NT2/D1 (cell line): ENCODE results near the gene ATP10A.
"Not testable (repeated sequence)": the region's sequence is repeated elsewhere in the genome, so short reads cannot be mapped to it uniquely, and the experiment has no call there.

Experiments used
- DNase-seq: peaks from one replicate; pipeline ENCODE4 v3.0.0-alpha.2; 2011; ENCODE audit warnings: low read depth, low spot score
- H3K27me3 ChIP-seq: 2 replicates; pipeline ENCODE4 v1.6.0; 2011; ENCODE audit warnings: mild to moderate bottlenecking; ENCODE audit not compliant: insufficient read length, insufficient read depth
- H3K36me3 ChIP-seq: 2 replicates; pipeline ENCODE4 v1.6.1; 2011; ENCODE audit warnings: mild to moderate bottlenecking, low read length, mixed read lengths; ENCODE audit not compliant: insufficient read depth, insufficient read length
- H3K4me1 ChIP-seq: 2 replicates; pipeline ENCODE4 v1.5.1; 2011; ENCODE audit not compliant: insufficient read depth, insufficient read length
- H3K4me3 ChIP-seq: 2 replicates; pipeline ENCODE4 v1.5.1; 2011; ENCODE audit warnings: low read depth; ENCODE audit not compliant: insufficient read length
- H3K9ac ChIP-seq: 2 replicates; pipeline ENCODE4 v1.6.0; 2011; ENCODE audit warnings: low read depth; ENCODE audit not compliant: insufficient read length
- H3K9me3 ChIP-seq: 2 replicates; pipeline ENCODE4 v1.5.1; 2011; ENCODE audit warnings: mild to moderate bottlenecking, low read length; ENCODE audit not compliant: insufficient read depth
- SUZ12 ChIP-seq: IDR thresholded peaks from 2 replicates; pipeline ENCODE4 v1.6.1; 2011; ENCODE audit not compliant: insufficient read length, insufficient read depth; ENCODE audit errors: extremely low read depth
- YY1 ChIP-seq: IDR thresholded peaks from 2 replicates; pipeline ENCODE4 v1.6.1; 2011; ENCODE audit not compliant: insufficient read length, insufficient read depth
- ZNF274 ChIP-seq: IDR thresholded peaks from 2 replicates; pipeline ENCODE4 v1.6.1; 2011; ENCODE audit warnings: mild to moderate bottlenecking, low read depth, low read length

ATP10A gene

GRCh38 chr15:25892126-25892525, 29.0 kb upstream of the ATP10A start:
- no peak for DNase-seq
- no peak overlapping the region for H3K4me3 ChIP-seq
- H3K36me3 ChIP-seq = no peaks in the 10 kb centered on the region
- H3K9me3 ChIP-seq = no peaks in the 10 kb centered on the region
- no peak overlapping the region for H3K9ac ChIP-seq
- TF ChIP-seq SUZ12 (no peak), ZNF274 (no peak), YY1 (no peak)
- H3K27me3 ChIP-seq = no peaks in the 10 kb centered on the region
- peaks cover 2% of the 10 kb centered on the region for H3K4me1 ChIP-seq

DNA sequence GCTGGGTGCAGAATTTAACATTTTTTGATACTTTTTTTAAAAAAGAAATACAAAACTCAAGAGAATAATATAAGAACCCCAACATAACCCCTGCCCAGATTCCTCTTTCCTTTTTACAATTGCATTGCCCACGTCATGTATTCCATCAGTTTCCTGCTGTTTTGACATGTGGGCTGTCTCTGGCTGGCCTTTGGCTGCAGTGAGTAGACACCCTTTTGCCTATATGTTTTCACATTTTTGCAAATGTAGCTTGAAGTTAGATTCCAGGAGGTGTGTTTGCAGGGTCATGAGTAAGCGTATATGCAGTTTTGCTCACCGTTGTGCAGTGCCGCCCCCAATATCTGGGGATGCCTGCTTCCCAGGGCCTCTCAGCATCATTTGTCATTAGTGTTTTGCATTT, 28.0 kb upstream of the ATP10A start:
- DNase-seq = no peak
- Histone ChIP-seq H3K27me3 (no peaks in the 10 kb centered on the region), H3K9ac (no peak overlapping the region), H3K9me3 (no peaks in the 10 kb centered on the region), H3K36me3 (no peaks in the 10 kb centered on the region), H3K4me1 (peaks cover 2% of the 10 kb centered on the region), H3K4me3 (no peak overlapping the region)
- no peak for TF ChIP-seq ZNF274
- TF ChIP-seq YY1 = no peak
- TF ChIP-seq SUZ12 = no peak

- Histone ChIP-seq H3K9me3 (no peaks in the 10 kb centered on the region), H3K4me1 (peaks cover 2% of the 10 kb centered on the region), H3K4me3 (no peak overlapping the region), H3K27me3 (no peaks in the 10 kb centered on the region), H3K9ac (no peak overlapping the region), H3K36me3 (no peaks in the 10 kb centered on the region)
- no peak for TF ChIP-seq ZNF274
- no peak for DNase-seq
Observed at GRCh38 chr15:25890529-25890928, 27.4 kb upstream of the ATP10A start.

DNA sequence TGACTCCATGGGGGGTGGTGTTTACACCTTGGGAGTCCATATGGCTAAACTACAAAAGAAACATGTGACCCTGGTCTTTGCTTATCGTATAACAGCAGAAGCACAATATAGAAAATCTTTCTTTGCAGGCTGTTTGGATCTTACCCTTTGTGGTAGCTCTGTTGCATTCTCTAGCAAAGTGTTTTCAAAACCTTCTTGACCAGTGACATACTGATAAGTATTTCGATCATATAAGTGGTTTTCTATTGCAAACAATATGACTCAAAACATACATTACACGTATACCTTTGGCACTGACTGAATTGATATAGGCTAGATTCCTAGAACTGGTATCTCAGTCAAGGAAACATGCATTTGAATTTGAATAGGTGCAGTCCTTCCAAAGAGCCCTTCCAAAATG, 24.7 kb upstream of the ATP10A start:
- peaks cover 2% of the 10 kb centered on the region for H3K4me1 ChIP-seq
- H3K9me3 ChIP-seq = no peaks in the 10 kb centered on the region

DNA sequence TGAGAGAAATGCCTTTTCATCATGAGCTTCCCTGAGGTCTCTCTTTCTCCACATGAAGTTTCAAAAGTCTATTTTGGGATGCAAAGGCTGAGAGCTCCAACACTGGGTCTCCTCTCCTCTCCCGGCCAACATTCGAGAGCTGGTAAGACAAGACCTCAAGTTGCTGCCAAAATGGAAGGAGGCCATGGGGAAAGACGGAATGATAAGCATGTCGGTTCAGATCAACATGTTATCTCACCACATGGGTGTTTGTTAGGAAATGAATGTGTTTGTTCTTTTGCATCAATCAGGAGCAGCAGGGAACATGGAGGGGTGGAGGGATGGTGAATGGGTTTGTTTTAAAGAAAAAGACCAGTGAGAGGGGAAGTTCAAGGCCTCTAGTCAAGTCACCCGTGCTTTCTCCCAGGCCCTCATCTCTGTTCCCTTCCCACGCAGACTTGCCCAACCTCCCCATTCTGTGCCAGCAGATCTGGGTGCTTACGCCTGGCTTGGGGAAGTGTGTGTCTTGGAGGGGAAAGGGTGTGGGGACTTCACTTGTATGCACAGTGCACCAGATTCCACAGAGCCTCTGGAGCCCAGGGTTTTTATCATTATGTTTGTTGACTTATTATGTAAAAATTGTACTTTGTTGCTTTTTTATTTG, 23.5 kb upstream of the ATP10A start:
- Histone ChIP-seq H3K9ac (no peak overlapping the region), H3K9me3 (no peaks in the 10 kb centered on the region), H3K27me3 (no peaks in the 10 kb centered on the region), H3K4me1 (no peaks in the 10 kb centered on the region), H3K4me3 (no peak overlapping the region), H3K36me3 (no peaks in the 10 kb centered on the region)
- TF ChIP-seq YY1 (no peak), ZNF274 (no peak), SUZ12 (no peak)
- no peak for DNase-seq

More for the DNA sequence above, 24.7 kb upstream of the ATP10A start:
- no peaks in the 10 kb centered on the region for H3K27me3 ChIP-seq
- no peak overlapping the region for H3K4me3 ChIP-seq
- TF ChIP-seq SUZ12 = no peak
- TF ChIP-seq YY1 = no peak
- no peak for TF ChIP-seq ZNF274
- H3K36me3 ChIP-seq = no peaks in the 10 kb centered on the region
- DNase-seq = no peak
- no peak overlapping the region for H3K9ac ChIP-seq

GRCh38 chr15:25884370-25884769, 21.2 kb upstream of the ATP10A start:
- no peaks in the 10 kb centered on the region for H3K36me3 ChIP-seq
- H3K4me1 ChIP-seq = no peaks in the 10 kb centered on the region
- H3K4me3 ChIP-seq = no peak overlapping the region
- no peaks in the 10 kb centered on the region for H3K9me3 ChIP-seq
- no peak for TF ChIP-seq ZNF274
- no peak for TF ChIP-seq YY1
- no peak for TF ChIP-seq SUZ12
- no peak overlapping the region for H3K9ac ChIP-seq
- H3K27me3 ChIP-seq = no peaks in the 10 kb centered on the region
- DNase-seq = no peak

GRCh38 chr15:25883463-25884259, 20.5 kb upstream of the ATP10A start:
- no peak for DNase-seq
- Histone ChIP-seq H3K9ac (no peak overlapping the region), H3K9me3 (no peaks in the 10 kb centered on the region), H3K4me1 (no peaks in the 10 kb centered on the region), H3K36me3 (no peaks in the 10 kb centered on the region), H3K4me3 (no peak overlapping the region), H3K27me3 (no peaks in the 10 kb centered on the region)
- TF ChIP-seq YY1 = no peak
- no peak for TF ChIP-seq SUZ12
- TF ChIP-seq ZNF274 = no peak

GRCh38 chr15:25882466-25882865, 19.3 kb upstream of the ATP10A start:
- Histone ChIP-seq H3K9me3 (no peaks in the 10 kb centered on the region), H3K27me3 (no peaks in the 10 kb centered on the region), H3K9ac (no peak overlapping the region), H3K4me1 (no peaks in the 10 kb centered on the region), H3K4me3 (no peak overlapping the region), H3K36me3 (no peaks in the 10 kb centered on the region)
- no peak for DNase-seq
- TF ChIP-seq ZNF274 = no peak
- no peak for TF ChIP-seq YY1
- no peak for TF ChIP-seq SUZ12

GRCh38 chr15:25880877-25881276, 17.8 kb upstream of the ATP10A start:
- H3K9ac ChIP-seq, DNase-seq, H3K36me3 ChIP-seq, H3K9me3 ChIP-seq, H3K27me3 ChIP-seq, H3K4me3 ChIP-seq, H3K4me1 ChIP-seq: not testable (repeated sequence)
